Adrenal gland (tissue), 12 donors: ENCODE data around the gene ITPR1. TPM values are rescaled to one million over a fixed set of nuclear protein-coding genes. Genes with fewer than 3 reads are reported as not detected.
A peak's percentile ranks its signal among the peaks of the same experiment; 100 is the strongest.

ENCODE experiments used
- DNase-seq, 7 donors: peaks; one replicate each; pipeline ENCODE4 v3.0.0-alpha.2; 2019 to 2020
- H3K27ac ChIP-seq, 5 donors: fragments of 200-600 bp; sonication (generic) in 4 of 5; 1 replicate in 3 of 5; 2 replicates in 2 of 5; pipeline versions ENCODE4 v1.5.1 to v1.8.0; 2016 to 2020; ENCODE audit warnings: mild to moderate bottlenecking in 1 of 5
- H3K27me3 ChIP-seq: fragments of 200-600 bp; 2 replicates; pipeline ENCODE4 v1.8.0; 2021
- H3K36me3 ChIP-seq, 2 donors: fragments of 200-600 bp; replicated peaks in 1 of 2; 1 replicate in 1 of 2; 2 replicates in 1 of 2; pipeline versions ENCODE4 v1.5.1 to v1.8.0; 2018 to 2022
- H3K4me1 ChIP-seq, 2 donors: fragments of 200-600 bp; replicated peaks in 1 of 2; 1 replicate in 1 of 2; 2 replicates in 1 of 2; pipeline versions ENCODE4 v1.5.1 to v1.8.0; 2018 to 2021
- H3K4me3 ChIP-seq, 4 donors: fragments of 200-600 bp; sonication (generic) in 3 of 4; one replicate each; pipeline ENCODE4 v1.5.1; 2016 to 2018
- H3K9me3 ChIP-seq, 3 donors: fragments of 200-600 bp; sonication (generic) in 1 of 3; replicated peaks in 1 of 3; 1 replicate in 2 of 3; 2 replicates in 1 of 3; pipeline versions ENCODE4 v1.5.1 to v1.8.0; 2016 to 2021
- POLR2A ChIP-seq, 2 donors: fragments of 450-650 bp; IDR thresholded peaks; one replicate each; pipeline ENCODE4 v1.6.1; 2017; ENCODE audit warnings: antibody characterized with exemption in 2 of 2, mild to moderate bottlenecking in 2 of 2, moderate library complexity in 1 of 2
- WGBS, 4 donors: extraction: QIAGEN DNeasy Blood & Tissue Kit in 2 of 4; methylation state at CpG; one replicate each; pipeline versions ENCODE4 v1.1.5 to v1.1.7; 2013 to 2017; 5-methylcytosine and 5-hydroxymethylcytosine counted together
- intact Hi-C, 2 donors: fragments of 100-400 bp; cut with DNase I; formaldehyde crosslinking; loops; one replicate each; pipeline versions ENCODE4 v1.14.1 to v1.15.0; 2022 to 2023
- polyA plus RNA-seq, 3 donors: library from polyadenylated mRNA; stranded (reverse); fragments of 200-250 nt in 2 of 3; fragments of 350-450 nt in 1 of 3; fragmentation: Illumina TruSeq in 1 of 3; extraction: RNeasy Lipid Tissue Mini Kit (QIAGEN cat#74804) in 1 of 3; gene quantifications; one replicate each; pipeline ENCODE4 v1.2.3, GENCODE V29; 2013 to 2014
- total RNA-seq, 9 donors: library from RNA; depleted of rRNA in 4 of 9; stranded (reverse); fragments of >200 nt in 4 of 9; fragments of 120-200 nt in 1 of 9; fragmentation: NEBNext Ultra II Directional in 1 of 9; extraction: Animal tissue kit (Norgen Biotek cat#: 25700) in 1 of 9; gene quantifications; one replicate each; pipeline versions ENCODE4 v1.1.0 to v1.2.4, GENCODE V29; 2013 to 2023
- TF ChIP-seq, protein P1 (sequence below), 6 experiments: fragments of 450-650 bp in 4 of 6; fragments of 200-600 bp in 2 of 6; sonication (generic) in 1 of 6; IDR thresholded peaks; 1 replicate in 5 of 6; 2 replicates in 1 of 6; pipeline versions ENCODE4 v1.5.1 to v1.8.0; 2016 to 2021; ENCODE audit warnings: antibody characterized with exemption in 6 of 6, mild to moderate bottlenecking in 2 of 6, moderate library complexity in 1 of 6
- donor health status: healthy with polysubstance abuse.
- donor health status: Bipolar disorder and iron deficiency.
- donor health status: DM: yes; HTN: yes; CAD: no.
- donor health status: DM: no; HTN: no; CAD: no.
- donor health status: DM: no; HTN: no; CAD: no.
- donor health status: DM: yes; HTN: yes; CAD: no.

The ITPR1 gene
- total and polyA plus RNA-seq, 12 donors = 21.6 to 198 (median 76.6) TPM

DNA sequence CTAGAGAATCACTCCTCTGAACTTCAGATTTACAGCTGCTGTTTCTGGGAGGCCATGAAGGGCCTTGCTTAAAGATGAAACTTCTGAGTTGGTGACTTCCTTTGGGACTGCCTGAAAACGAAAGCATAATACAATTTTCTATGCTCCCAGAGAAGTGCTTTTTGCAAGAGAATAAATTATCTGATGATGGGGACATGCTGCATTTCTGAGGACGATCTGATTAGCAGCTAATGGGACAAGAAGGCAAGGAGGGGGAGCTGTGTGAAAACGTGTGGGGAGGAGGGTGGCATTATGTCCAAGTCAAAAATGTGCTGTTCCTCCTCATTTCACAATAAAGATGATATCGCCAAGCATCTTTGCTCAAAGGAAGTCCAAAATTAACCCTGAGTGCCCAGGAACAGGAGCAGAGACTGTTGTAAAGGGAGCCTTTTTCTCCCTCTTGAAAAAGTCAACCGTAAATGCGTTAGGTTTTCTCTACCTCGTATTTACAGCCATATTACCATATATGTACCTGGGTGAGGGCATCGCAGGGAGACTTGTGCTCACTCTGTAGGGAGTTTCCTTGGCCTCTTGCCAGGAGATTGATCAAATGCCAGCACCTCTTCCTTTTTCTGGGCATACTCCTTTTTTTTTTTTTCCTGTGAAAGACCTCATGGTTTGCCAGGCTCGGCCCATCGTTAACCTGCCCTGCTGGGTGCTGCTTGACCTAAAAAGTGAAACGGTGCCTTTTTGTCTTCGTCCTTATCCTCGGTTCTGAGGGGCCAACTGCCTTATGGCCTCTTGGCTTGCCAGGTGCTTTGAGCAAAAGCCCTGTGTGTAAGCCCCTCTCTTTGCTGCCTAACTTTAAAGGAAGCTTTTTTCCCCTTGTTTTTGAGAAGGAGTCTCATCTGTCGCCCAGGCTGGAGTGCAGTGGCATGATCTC, 11.5 kb downstream of the ITPR1 start:
- intact Hi-C loops = loop anchor here in 1 of 2 donors (10.0 kb wide), 1 partner anchor 70 kb away; no protein-coding TSS in a partner anchor
- DNase-seq = peak; percentile 50 to 76 (median 58)

DNA sequence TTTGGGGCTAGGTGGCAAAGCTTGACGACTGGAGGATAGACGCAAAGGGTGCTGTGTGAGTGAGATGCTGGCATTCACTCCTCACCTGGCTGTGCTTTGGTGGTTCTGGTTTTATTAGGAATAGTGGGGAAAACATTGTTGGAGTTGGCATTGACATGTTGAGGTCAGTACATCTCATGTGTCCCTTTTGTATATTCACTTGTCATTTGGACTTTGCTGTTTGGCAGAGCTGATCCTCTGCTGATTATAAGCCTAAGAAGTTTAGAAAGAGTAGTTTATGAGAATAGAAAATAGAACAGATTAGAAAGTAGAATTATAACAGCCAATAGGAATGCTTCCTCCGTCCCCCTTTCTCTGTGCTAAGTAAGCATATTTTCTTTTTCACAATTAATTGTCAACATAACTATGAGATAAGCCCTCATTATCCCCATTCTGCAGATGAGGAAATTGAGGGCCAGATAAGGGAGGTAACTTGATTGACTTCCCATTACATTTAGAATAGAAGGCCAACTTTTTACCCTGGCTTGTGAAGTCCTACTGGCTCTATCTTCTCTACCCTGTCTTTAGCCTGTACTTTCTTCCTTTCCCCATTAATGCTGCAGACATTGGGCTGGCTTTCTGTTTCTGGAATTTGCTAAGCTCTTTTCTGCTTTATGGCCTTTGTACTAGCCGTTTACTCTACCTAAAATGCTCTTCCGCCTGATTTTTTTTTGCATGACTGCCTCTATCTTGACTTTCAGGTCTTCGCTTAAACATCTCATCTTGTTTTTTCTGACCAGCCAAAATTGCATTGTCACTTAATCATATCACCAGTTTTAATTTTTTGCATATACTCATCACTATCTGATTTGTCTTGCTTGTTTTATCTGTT, 12.8 kb downstream of the ITPR1 start:
- WGBS, 4 donors = 91 to 95% (median 93%) methylated on average over 6 of the region's 6 CpGs
- Histone ChIP-seq H3K27me3 (no peaks in the 10 kb centered on the region), H3K36me3 (no peaks in the 10 kb centered on the region), H3K9me3 (no peaks in the 10 kb centered on the region), H3K4me1 (peaks cover 20 to 43% of the 10 kb centered on the region in 2 donors), H3K4me3 (no peak overlapping the region), H3K27ac (peak overlapping the region in 2 of 5 donors; percentile 63 to 87)
- intact Hi-C loops = loop anchor here in 1 of 2 donors (10.0 kb wide), 1 partner anchor 69 kb away; no protein-coding TSS in a partner anchor
- no peak for DNase-seq
- TF ChIP-seq, protein P1, sequence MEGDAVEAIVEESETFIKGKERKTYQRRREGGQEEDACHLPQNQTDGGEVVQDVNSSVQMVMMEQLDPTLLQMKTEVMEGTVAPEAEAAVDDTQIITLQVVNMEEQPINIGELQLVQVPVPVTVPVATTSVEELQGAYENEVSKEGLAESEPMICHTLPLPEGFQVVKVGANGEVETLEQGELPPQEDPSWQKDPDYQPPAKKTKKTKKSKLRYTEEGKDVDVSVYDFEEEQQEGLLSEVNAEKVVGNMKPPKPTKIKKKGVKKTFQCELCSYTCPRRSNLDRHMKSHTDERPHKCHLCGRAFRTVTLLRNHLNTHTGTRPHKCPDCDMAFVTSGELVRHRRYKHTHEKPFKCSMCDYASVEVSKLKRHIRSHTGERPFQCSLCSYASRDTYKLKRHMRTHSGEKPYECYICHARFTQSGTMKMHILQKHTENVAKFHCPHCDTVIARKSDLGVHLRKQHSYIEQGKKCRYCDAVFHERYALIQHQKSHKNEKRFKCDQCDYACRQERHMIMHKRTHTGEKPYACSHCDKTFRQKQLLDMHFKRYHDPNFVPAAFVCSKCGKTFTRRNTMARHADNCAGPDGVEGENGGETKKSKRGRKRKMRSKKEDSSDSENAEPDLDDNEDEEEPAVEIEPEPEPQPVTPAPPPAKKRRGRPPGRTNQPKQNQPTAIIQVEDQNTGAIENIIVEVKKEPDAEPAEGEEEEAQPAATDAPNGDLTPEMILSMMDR (IDR thresholded peaks at IDR 0.05) = no peak
- TF ChIP-seq POLR2A (IDR thresholded peaks at IDR 0.05) = no peak

More for the DNA sequence above, 11.5 kb downstream of the ITPR1 start:
- Histone ChIP-seq H3K36me3 (no peaks in the 10 kb centered on the region), H3K4me1 (peaks cover 20 to 43% of the 10 kb centered on the region in 2 donors), H3K4me3 (peak overlapping the region in 1 of 4 donors; percentile 45), H3K27ac (peak overlapping the region in 4 of 5 donors; percentile 38 to 87 (median 68)), H3K27me3 (no peaks in the 10 kb centered on the region), H3K9me3 (no peaks in the 10 kb centered on the region)
- TF ChIP-seq, protein P1 (IDR thresholded peaks at IDR 0.05) = no peak
- no peak for TF ChIP-seq POLR2A (IDR thresholded peaks at IDR 0.05)
- 15 to 29% (median 19%) methylated on average over 13 to 14 of the region's 14 CpGs for WGBS, 4 donors

DNA sequence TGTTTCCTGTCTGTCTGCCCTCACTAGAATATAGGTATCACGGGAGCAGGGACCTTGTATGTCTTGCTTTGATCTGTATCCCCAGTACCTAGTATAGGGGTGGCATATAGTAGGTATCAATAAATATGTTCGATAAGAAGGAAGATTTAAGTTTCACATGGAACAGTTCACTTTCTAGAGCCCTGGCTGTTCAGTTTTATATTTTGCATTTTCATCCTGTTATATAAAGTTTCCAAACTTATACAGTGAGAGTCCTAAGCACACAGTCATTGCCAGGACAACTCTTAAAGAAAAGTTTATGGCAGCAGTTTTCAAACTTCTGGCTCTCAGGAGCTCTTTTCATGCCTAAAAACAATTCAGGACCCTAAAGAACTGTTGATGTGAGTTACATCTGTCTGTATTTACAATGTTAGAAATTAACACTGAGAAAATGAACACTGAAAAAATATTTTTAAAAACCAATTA, 13.4 kb downstream of the ITPR1 start:
- TF ChIP-seq, protein P1 (IDR thresholded peaks at IDR 0.05) = no peak
- no peak for TF ChIP-seq POLR2A (IDR thresholded peaks at IDR 0.05)
- Histone ChIP-seq H3K27ac (no peak overlapping the region), H3K36me3 (no peaks in the 10 kb centered on the region), H3K27me3 (no peaks in the 10 kb centered on the region), H3K9me3 (no peaks in the 10 kb centered on the region), H3K4me1 (peaks cover 20 to 43% of the 10 kb centered on the region in 2 donors), H3K4me3 (no peak overlapping the region)
- WGBS, 4 donors = 68 to 78% (median 76%) methylated on average over 2 of the region's 2 CpGs
- intact Hi-C loops = loop anchor here in 1 of 2 donors (10.0 kb wide), 1 partner anchor 68 kb away; no protein-coding TSS in a partner anchor
- no peak for DNase-seq
